Measurements from ENCODE around the gene CAP1. TPM values are rescaled to one million over a fixed set of nuclear protein-coding genes. Genes with fewer than 3 reads are reported as not detected.

CAP1 gene
- total and polyA plus RNA-seq, 10 of the 15 experiments (the other 5 are each of a cell fraction or from before 2014, with no cell fraction given), result 360 to 500 (median 431) TPM

- FAIRE-seq (no peak), DNase-seq (ENCODE audit: low read depth, low spot score) (no peak), ATAC-seq (no peak)
- SMC1A ChIA-PET (ENCODE audit: uncharacterized antibody, unreplicated experiment), result interaction anchor here (0.8 to 2.3 kb wide), 3 partner anchors 15 to 246 kb away, joined by 3 to 8 read pairs (median 5); no protein-coding TSS in a partner anchor
- Histone ChIP-seq H3K9me3 (replicated peaks; ENCODE audit: control insufficient read depth, insufficient read depth, low read length) (no peaks in the 10 kb centered on the region), H3K4me1 (ENCODE audit: control insufficient read depth, insufficient read depth, low read length) (peaks cover 4% of the 10 kb centered on the region; the same call in 1 of the 2 replicates), H2AFZ (ENCODE audit: control insufficient read depth, low read depth, low read length) (no peak overlapping the region), H3K36me3 (ENCODE audit: control insufficient read depth in 2 of 2, insufficient read depth in 2 of 2, low read length in 1 of 2) (peaks cover 1 to 10% of the 10 kb centered on the region in 2 experiments), H3K27ac (ENCODE audit: control insufficient read depth, insufficient read depth) (no peak overlapping the region), H3K4me2 (ENCODE audit: control insufficient read depth, insufficient read depth) (no peak overlapping the region), H3K4me3 (no peak overlapping the region), H3K9ac (ENCODE audit: control insufficient read depth, insufficient read depth, low read length) (no peak overlapping the region), H3K27me3 (replicated peaks in 1 of 2; ENCODE audit: control insufficient read depth in 2 of 2, insufficient read depth in 2 of 2, low read length in 1 of 2) (no peaks in the 10 kb centered on the region), H3K79me2 (ENCODE audit: control insufficient read depth, insufficient read depth, low read length) (peaks cover 6% of the 10 kb centered on the region), H4K20me1 (ENCODE audit: control insufficient read depth, insufficient read depth) (no peaks in the 10 kb centered on the region)
- POLR2A ChIA-PET, result no interaction called here
- WGBS (ENCODE audit: insufficient coverage, insufficient replicate concordance, low lambda C conversion rate, missing lambda C conversion rate), result 83% methylated on average over 6 of the region's 6 CpGs
- no TSS peak for BruUV-seq (replicated peaks)
- intact Hi-C loops (cut with micrococcal nuclease; ENCODE audit: unreplicated experiment) (loop anchor here (10.0 kb wide), 1 partner anchor 312 kb away; no protein-coding TSS in a partner anchor), in situ Hi-C loops (cut with MboI) (no loop called here)
- CTCF ChIA-PET, result interaction anchor here (1.0 to 20.0 kb wide), 3 partner anchors 15 to 247 kb away, joined by 3 to 271 read pairs (median 13); no protein-coding TSS in a partner anchor
- RAD21 ChIA-PET (ENCODE audit: unreplicated experiment), result no interaction called here
- no peak for TF ChIP-seq RFX5 (IDR thresholded peaks at IDR 0.05; ENCODE audit: low read depth, low read length)
- TF ChIP-seq SMARCA5 (IDR thresholded peaks at IDR 0.05), result no peak
- no peak for TF ChIP-seq SRF (IDR thresholded peaks at IDR 0.05; ENCODE audit: low read depth in 2 of 2, low read length in 2 of 2)
- TF ChIP-seq HDAC2 (IDR thresholded peaks at IDR 0.05), result no peak
- no peak for TF ChIP-seq BCL3 (IDR thresholded peaks at IDR 0.05; ENCODE audit: borderline replicate concordance, insufficient read depth, low read depth, low read length, poor library complexity, severe bottlenecking)
- no peak for TF ChIP-seq PAX5 (IDR thresholded peaks at IDR 0.05; ENCODE audit: borderline replicate concordance, low read depth, low read length)
- TF ChIP-seq USF2 (IDR thresholded peaks at IDR 0.05; ENCODE audit: borderline replicate concordance, low read depth, low read length), result no peak
- no peak for TF ChIP-seq HCFC1 (IDR thresholded peaks at IDR 0.05; ENCODE audit: low read length)
- TF ChIP-seq TAF1 (IDR thresholded peaks at IDR 0.05; ENCODE audit: borderline replicate concordance, low read depth, low read length), result no peak
- TF ChIP-seq RELA (IDR thresholded peaks at IDR 0.05; ENCODE audit: borderline replicate concordance, partially characterized antibody), result no peak
- TF ChIP-seq IRF5 (IDR thresholded peaks at IDR 0.05; ENCODE audit: borderline replicate concordance), result no peak
- TF ChIP-seq NFXL1 (IDR thresholded peaks at IDR 0.05; ENCODE audit: borderline replicate concordance), result no peak
- no peak for TF ChIP-seq YY1 (IDR thresholded peaks at IDR 0.05; ENCODE audit: low read depth, low read length)
- TF ChIP-seq CUX1 (IDR thresholded peaks at IDR 0.05; ENCODE audit: insufficient replicate concordance, low read depth, low read length), result no peak
Measured at GRCh38 chr1:40092706-40093639, 52.4 kb downstream of the CAP1 start.
